Activated CD8-positive, alpha-beta T cell treated with anti-CD3 and anti-CD28 coated beads for 36 hours (primary cell): ENCODE measurements around the gene PUM1. TPM values are rescaled to one million over a fixed set of nuclear protein-coding genes. Genes with fewer than 3 reads are reported as not detected.

Experiments used
- ATAC-seq: fragments of 200-7000 bp; cut with Tn5 transposase; one replicate; pipeline ENCODE4 v1.10.0; 2021; ENCODE audit warnings: mild to moderate bottlenecking, moderate library complexity
- CTCF ChIA-PET: fragments of 350-600 bp; sonication (Branson Sonifier 250); formaldehyde crosslinking; loops from one replicate; lab custom pipeline; 2021; ENCODE audit warnings: antibody characterized with exemption; lab: Charles Lee
- POLR2A ChIA-PET: fragments of 350-600 bp; sonication (Branson Sonifier 250); formaldehyde crosslinking; loops from one replicate; lab custom pipeline; 2021; ENCODE audit warnings: antibody characterized with exemption; lab: Charles Lee
- DNase-seq: peaks from one replicate; pipeline ENCODE4 v3.0.0-alpha.2; 2020
- H3K27ac Mint-ChIP-seq: one replicate; pipeline ENCODE4 v1.8.0; 2021; ENCODE audit warnings: mild to moderate bottlenecking, mixed read lengths
- H3K27me3 Mint-ChIP-seq: one replicate; pipeline ENCODE4 v1.8.0; 2021; ENCODE audit warnings: mixed read lengths
- H3K36me3 Mint-ChIP-seq: one replicate; pipeline ENCODE4 v1.8.0; 2021; ENCODE audit warnings: low read depth, mixed read lengths
- H3K4me1 Mint-ChIP-seq: one replicate; pipeline ENCODE4 v1.8.0; 2021; ENCODE audit warnings: low read depth, mixed read lengths
- H3K4me3 Mint-ChIP-seq: one replicate; pipeline ENCODE4 v1.8.0; 2021; ENCODE audit warnings: mild to moderate bottlenecking, moderate library complexity, mixed read lengths
- H3K9me3 Mint-ChIP-seq: one replicate; pipeline ENCODE4 v1.8.0; 2021; ENCODE audit warnings: mixed read lengths
- CTCF ChIP-seq: fragments of 200-600 bp; IDR thresholded peaks from one replicate; pipeline ENCODE4 v1.8.0; 2022; ENCODE audit warnings: antibody characterized with exemption, mild to moderate bottlenecking
- intact Hi-C: fragments of 100-400 bp; cut with micrococcal nuclease; formaldehyde crosslinking; loops from one replicate; pipeline ENCODE4 v1.10.0; 2022
- total RNA-seq, 2 experiments: library from RNA; stranded (reverse); gene quantifications; one replicate each; pipeline ENCODE4 v1.2.3, GENCODE V29; 2021

The PUM1 gene
- total RNA-seq, 2 experiments from 2014 or later = 98.0 to 99.0 TPM

DNA sequence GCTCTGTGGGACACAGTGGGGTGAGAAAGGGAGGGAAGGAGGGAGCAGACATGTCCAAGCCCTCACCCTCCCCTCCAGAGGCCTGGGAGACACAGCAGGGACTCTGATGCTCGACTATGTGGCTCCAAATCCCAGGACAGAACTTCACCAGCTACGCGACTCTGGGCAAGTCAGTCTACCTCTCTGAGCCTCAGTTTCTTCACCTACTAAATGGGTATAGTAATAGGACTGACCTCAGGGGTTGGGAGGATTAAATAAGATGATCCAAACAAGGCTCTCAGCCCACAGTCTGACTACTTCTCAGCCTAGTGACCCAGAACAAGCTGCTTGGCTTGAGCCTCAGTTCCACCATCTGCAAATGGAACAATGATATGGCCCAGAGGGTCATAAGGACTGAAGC is 176.5 kb downstream of the PUM1 start:
- intact Hi-C loops = no loop called here
- Mint-ChIP-seq H3K27ac (no peak overlapping the region), H3K9me3 (no peaks in the 10 kb centered on the region), H3K4me3 (no peak overlapping the region), H3K4me1 (peaks cover 1% of the 10 kb centered on the region), H3K36me3 (no peaks in the 10 kb centered on the region), H3K27me3 (peaks cover 16% of the 10 kb centered on the region)
- no peak for TF ChIP-seq CTCF
- DNase-seq (no peak), ATAC-seq (no peak)
- CTCF ChIA-PET = interaction anchor here (1.3 to 2.1 kb wide), 2 partner anchors 87 to 106 kb away, joined by 4 to 8 read pairs; no protein-coding TSS in a partner anchor
- POLR2A ChIA-PET = no interaction called here

DNA sequence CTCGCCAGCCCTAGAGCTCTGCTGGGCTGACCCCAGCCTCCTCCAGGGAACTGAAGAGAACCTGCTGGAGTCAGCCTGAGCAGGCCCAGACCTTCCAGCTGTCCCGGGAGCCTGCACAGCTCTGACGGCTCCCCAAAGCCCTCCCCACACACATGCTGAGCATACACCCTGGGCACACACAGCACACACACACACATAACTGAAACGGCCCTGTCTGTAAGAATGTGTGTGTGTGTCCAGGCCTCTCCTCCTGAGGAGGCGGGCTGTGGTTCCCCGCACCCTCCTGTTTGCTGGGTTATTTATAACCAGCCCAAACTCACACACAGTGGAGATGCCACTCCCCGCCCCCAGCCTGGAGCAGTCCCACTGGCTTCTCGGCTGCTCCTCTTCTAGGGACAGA is 177.1 kb downstream of the PUM1 start:
- ChIA-PET POLR2A (no interaction called here), CTCF (interaction anchor here (2.1 kb wide), 1 partner anchor 87 kb away, joined by 8 read pairs; no protein-coding TSS in a partner anchor)
- TF ChIP-seq CTCF = no peak

DNA sequence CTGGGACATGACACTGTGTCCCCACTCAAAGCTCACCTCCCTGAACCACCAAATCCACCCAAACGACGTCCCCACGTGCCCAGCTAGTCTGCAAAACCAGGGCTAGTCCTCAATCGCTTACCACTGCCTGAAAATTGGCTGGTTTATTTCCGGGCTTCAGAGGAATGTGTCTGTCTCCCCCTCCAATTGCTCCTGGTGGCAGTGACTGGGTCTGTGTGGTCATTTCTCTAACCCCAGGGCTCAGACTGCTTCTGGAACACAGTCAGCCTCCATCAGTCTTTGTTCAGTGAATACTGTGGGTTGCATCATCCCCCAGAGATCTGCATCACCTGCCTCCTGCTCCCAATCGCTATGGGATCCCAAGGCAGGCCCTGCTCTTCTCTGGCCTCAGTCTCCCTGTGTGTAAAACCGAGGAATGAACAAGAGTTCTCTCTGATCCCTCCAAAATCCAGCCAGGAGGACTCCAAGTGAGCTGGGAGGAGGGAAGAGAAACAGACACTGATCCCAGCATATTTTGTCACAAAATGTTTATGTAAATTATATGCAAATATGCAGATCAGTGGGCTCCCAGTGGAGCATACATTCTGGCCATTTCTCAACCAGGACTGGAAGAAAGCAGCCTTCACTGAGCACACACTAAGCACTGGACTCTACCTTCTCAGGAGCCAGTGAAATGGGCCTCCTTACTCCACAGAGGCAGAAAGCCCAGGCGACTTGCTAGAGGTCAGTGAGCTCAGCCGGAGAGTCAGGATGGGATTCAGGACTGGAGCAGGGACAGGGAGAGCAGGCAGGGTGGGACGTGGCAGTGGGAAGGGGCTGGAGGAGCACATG is 177.8 kb downstream of the PUM1 start:
- ATAC-seq = no peak
- TF ChIP-seq CTCF = no peak
- Mint-ChIP-seq H3K27me3 (peaks cover 16% of the 10 kb centered on the region), H3K4me1 (no peaks in the 10 kb centered on the region), H3K4me3 (no peak overlapping the region), H3K27ac (no peak overlapping the region), H3K36me3 (no peaks in the 10 kb centered on the region), H3K9me3 (no peaks in the 10 kb centered on the region)
- DNase-seq = no peak
- POLR2A ChIA-PET = no interaction called here
- intact Hi-C loops = no loop called here
- CTCF ChIA-PET = interaction anchor here (2.1 kb wide), 1 partner anchor 86 kb away, joined by 8 read pairs; no protein-coding TSS in a partner anchor

More for the DNA sequence above, 177.1 kb downstream of the PUM1 start:
- H3K4me1 Mint-ChIP-seq = no peaks in the 10 kb centered on the region
- H3K36me3 Mint-ChIP-seq = no peaks in the 10 kb centered on the region
- peaks cover 16% of the 10 kb centered on the region for H3K27me3 Mint-ChIP-seq
- H3K4me3 Mint-ChIP-seq = no peak overlapping the region
- intact Hi-C loops = no loop called here
- ATAC-seq (no peak), DNase-seq (no peak)
- no peaks in the 10 kb centered on the region for H3K9me3 Mint-ChIP-seq
- no peak overlapping the region for H3K27ac Mint-ChIP-seq

DNA sequence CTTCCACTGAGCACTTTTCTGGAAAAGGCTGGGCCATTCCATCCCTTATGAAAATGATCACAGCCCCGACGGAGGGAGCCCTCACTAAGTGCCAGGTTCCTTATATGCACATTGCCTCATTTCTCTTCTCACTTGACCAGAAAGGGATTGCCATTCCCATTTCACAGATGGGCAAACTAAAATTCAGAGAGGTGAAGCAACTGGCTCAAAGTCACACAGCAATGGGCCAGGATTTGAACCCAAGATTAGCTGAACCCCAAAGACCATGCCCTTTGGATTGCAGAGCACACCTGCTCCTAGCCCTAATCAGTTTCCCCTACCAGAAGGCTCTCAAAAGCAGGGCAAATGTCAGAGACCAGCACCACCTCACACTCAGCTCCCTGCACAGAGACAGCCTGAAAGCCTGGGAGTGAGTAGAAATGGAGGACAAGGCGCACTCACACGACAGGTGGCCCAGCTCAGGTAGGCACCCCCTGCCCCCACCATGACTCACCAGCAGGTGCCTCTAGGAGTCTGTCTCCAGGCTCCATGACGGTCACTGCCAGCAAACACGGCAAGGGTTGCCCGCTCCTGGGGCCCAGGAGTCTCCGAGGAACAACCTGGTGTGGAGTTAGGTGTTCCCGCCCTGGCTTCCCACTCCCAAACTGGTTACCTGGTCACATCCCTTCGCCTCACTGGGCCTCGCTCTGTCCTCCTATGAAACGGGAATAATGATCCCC is 178.6 kb downstream of the PUM1 start:
- Mint-ChIP-seq H3K4me1 (no peaks in the 10 kb centered on the region), H3K4me3 (no peak overlapping the region)
- POLR2A ChIA-PET = interaction anchor here (1.0 kb wide), 1 partner anchor 14 kb away, joined by 4 read pairs; no protein-coding TSS in a partner anchor

More for the DNA sequence above, 178.6 kb downstream of the PUM1 start:
- DNase-seq (no peak), ATAC-seq (no peak)
- Mint-ChIP-seq H3K27ac (no peak overlapping the region), H3K36me3 (no peaks in the 10 kb centered on the region), H3K27me3 (peaks cover 16% of the 10 kb centered on the region), H3K9me3 (no peaks in the 10 kb centered on the region)
- CTCF ChIA-PET = interaction anchor here (2.1 kb wide), 1 partner anchor 85 kb away, joined by 8 read pairs; no protein-coding TSS in a partner anchor
- no peak for TF ChIP-seq CTCF
- intact Hi-C loops = no loop called here
